Activated T-cell treated with anti-CD3 and anti-CD28 coated beads, Interleukin-2, amount 50 U/mL, for 4 hours (primary cell): ENCODE measurements around the gene GOLGA3. TPM values are rescaled to one million over a fixed set of nuclear protein-coding genes. Genes with fewer than 3 reads are reported as not detected.
"Not testable (repeated sequence)": the region's sequence is repeated elsewhere in the genome, so short reads cannot be mapped to it uniquely, and the experiment has no call there.

ENCODE experiments used
- ATAC-seq, 2 donors: fragments of 200-7000 bp; cut with Tn5 transposase; one replicate each; pipeline ENCODE4 v1.10.0; 2021
- DNase-seq: peaks from one replicate; pipeline ENCODE4 v3.0.0-alpha.2; 2020
- H3K27me3 Mint-ChIP-seq: one replicate; pipeline ENCODE4 v1.8.0; 2021; ENCODE audit warnings: low read depth, mixed read lengths
- H3K36me3 Mint-ChIP-seq: one replicate; pipeline ENCODE4 v1.8.0; 2022; ENCODE audit warnings: mixed read lengths; ENCODE audit not compliant: insufficient read depth
- H3K4me1 Mint-ChIP-seq: one replicate; pipeline ENCODE4 v1.8.0; 2021; ENCODE audit warnings: low read depth, mixed read lengths
- H3K4me3 Mint-ChIP-seq: one replicate; pipeline ENCODE4 v1.8.0; 2021; ENCODE audit warnings: mild to moderate bottlenecking, moderate library complexity, mixed read lengths
- H3K9me3 Mint-ChIP-seq: one replicate; pipeline ENCODE4 v1.8.0; 2021; ENCODE audit warnings: mixed read lengths
- total RNA-seq, 3 donors: library from RNA; stranded (reverse); gene quantifications; one replicate each; pipeline ENCODE4 v1.2.1, GENCODE V29; 2021

Gene GOLGA3
- total RNA-seq, 3 donors from 2014 or later, result 74.6 to 86.9 (median 75.9) TPM

- DNase-seq (no peak), ATAC-seq (peak; percentile 48 to 58)
- Mint-ChIP-seq H3K27me3 (no peaks in the 10 kb centered on the region), H3K36me3 (peaks cover 38% of the 10 kb centered on the region), H3K4me1 (no peaks in the 10 kb centered on the region), H3K4me3 (no peak overlapping the region), H3K9me3 (no peaks in the 10 kb centered on the region)
Measured at GRCh38 chr12:132788375-132789098, 40.1 kb downstream of the GOLGA3 start.

DNA sequence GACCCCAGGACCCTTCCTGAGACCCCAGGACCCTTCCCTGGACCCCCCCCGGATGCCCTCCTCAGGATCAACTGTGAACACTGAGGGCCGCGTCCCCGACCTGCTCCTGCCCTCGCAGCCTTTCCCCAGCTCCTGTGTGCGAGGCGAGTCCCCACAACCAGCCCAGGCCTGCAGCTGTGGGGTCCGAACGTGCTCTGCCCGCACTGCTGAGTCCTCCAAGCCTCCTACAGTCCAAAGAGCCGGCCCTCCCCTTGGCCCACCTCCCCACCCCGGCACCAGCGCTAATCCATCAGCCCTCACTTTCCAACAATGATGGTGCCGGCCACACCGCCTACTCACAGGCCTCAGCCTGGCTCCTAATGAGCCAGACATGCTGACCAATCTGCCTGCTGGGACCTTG lies 40.8 kb downstream of the GOLGA3 start:
- ATAC-seq (no peak), DNase-seq (no peak)
- H3K36me3 Mint-ChIP-seq, result peaks cover 38% of the 10 kb centered on the region
- no peaks in the 10 kb centered on the region for H3K4me1 Mint-ChIP-seq
- H3K4me3 Mint-ChIP-seq, result no peak overlapping the region
- H3K9me3 Mint-ChIP-seq, result no peaks in the 10 kb centered on the region
- H3K27me3 Mint-ChIP-seq, result no peaks in the 10 kb centered on the region

GRCh38 chr12:132786192-132786591 lies 42.5 kb downstream of the GOLGA3 start:
- Mint-ChIP-seq H3K4me1 (no peaks in the 10 kb centered on the region), H3K9me3 (no peaks in the 10 kb centered on the region), H3K27me3 (no peaks in the 10 kb centered on the region), H3K4me3 (no peak overlapping the region), H3K36me3 (peaks cover 44% of the 10 kb centered on the region)
- ATAC-seq (no peak), DNase-seq (no peak)

GRCh38 chr12:132784580-132784979 lies 44.1 kb downstream of the GOLGA3 start:
- no peak overlapping the region for H3K4me3 Mint-ChIP-seq
- peaks cover 57% of the 10 kb centered on the region for H3K36me3 Mint-ChIP-seq
- no peaks in the 10 kb centered on the region for H3K4me1 Mint-ChIP-seq
- ATAC-seq (no peak), DNase-seq (no peak)
- H3K27me3 Mint-ChIP-seq, result no peaks in the 10 kb centered on the region
- H3K9me3 Mint-ChIP-seq, result no peaks in the 10 kb centered on the region

DNA sequence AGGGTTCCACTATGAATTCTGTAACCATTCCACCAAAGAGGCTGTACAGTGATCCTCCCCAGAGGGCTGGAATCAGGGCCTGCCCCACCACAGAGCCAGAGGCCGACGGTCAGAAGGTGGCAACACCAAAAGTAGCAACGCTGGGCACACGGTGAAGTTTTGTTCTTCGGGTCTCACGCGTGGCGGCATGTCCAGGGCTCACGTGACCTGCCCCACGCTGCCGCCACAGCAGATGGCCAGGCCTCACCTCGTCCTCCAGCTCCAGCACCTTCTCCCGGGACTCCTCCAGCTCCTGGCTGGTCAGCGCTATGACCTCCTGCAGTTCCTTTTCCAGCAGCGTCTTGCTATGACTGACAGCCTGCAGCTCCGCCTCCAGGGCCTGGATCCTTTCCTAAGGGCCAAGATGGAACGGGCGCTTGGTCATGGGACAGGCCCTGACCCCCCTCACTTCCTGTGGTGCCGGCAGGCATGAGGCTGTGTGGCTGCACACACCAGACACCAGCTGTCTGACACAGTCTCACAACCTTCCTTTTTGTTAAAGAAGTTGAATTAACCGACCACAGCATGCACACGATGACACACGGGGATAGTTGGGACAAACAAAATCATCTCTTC lies 44.6 kb downstream of the GOLGA3 start:
- H3K4me3 Mint-ChIP-seq, result no peak overlapping the region

GRCh38 chr12:132781938-132782337 lies 46.7 kb downstream of the GOLGA3 start:
- H3K4me1 Mint-ChIP-seq, result no peaks in the 10 kb centered on the region
- H3K4me3 Mint-ChIP-seq, result no peak overlapping the region
- ATAC-seq (no peak), DNase-seq (no peak)
- H3K9me3 Mint-ChIP-seq, result no peaks in the 10 kb centered on the region
- no peaks in the 10 kb centered on the region for H3K27me3 Mint-ChIP-seq
- H3K36me3 Mint-ChIP-seq, result peaks cover 45% of the 10 kb centered on the region

More for the DNA sequence above, 44.6 kb downstream of the GOLGA3 start:
- Mint-ChIP-seq H3K36me3 (peaks cover 55% of the 10 kb centered on the region), H3K27me3 (no peaks in the 10 kb centered on the region), H3K9me3 (no peaks in the 10 kb centered on the region), H3K4me1 (no peaks in the 10 kb centered on the region)
- ATAC-seq, result no peak
- DNase-seq, result no peak

DNA sequence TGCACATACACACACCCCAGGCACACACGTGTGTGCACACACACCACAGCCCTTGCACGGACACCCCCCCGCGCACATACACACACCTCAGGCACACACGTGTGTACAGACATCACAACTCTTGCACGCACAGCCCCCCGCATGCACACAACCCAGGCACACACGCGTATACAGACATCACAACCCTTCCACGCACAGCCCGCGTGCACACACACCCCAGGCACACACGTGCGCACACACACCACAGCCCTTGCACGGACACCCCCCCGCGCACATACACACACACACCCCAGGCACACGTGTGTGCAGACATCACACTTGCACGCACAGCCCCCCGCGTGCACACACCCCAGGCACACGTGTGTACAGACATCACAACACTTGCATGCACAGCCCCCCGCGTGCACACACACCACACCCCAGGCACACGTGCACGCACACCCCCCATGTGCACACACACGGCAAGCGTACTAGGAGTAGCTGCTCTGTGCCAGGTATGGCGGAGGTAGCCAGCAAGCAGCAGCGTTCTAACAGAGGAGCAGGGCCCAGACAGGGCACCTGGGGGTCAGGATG lies 48.8 kb downstream of the GOLGA3 start:
- no peaks in the 10 kb centered on the region for H3K4me1 Mint-ChIP-seq
- no peak for ATAC-seq
- H3K9me3 Mint-ChIP-seq, result no peaks in the 10 kb centered on the region
- no peak for DNase-seq
- no peak overlapping the region for H3K4me3 Mint-ChIP-seq
- H3K27me3 Mint-ChIP-seq, result no peaks in the 10 kb centered on the region
- H3K36me3 Mint-ChIP-seq, result peaks cover 42% of the 10 kb centered on the region

DNA sequence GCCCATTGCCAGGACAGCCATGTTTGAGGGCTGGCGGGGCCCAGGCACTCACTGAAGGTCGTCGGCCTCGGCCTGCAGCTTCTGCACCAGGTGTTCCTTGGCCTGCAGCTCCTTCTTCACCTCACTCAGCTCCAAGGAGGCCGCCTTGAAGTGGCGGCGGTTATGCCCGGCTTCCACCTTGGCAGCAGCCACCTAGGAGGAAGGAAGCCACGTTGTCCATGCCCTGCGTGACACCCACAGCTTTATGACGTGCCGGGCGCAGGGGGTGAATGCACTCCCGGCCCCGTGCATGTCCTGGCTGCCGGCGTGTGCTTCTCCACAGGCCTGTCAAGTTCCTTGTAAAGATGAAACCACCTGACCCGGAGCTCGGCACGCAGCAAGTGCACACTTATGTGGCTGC lies 51.1 kb downstream of the GOLGA3 start:
- no peak overlapping the region for H3K4me3 Mint-ChIP-seq
- DNase-seq (no peak), ATAC-seq (no peak)
- H3K36me3 Mint-ChIP-seq, result peaks cover 45% of the 10 kb centered on the region
- no peaks in the 10 kb centered on the region for H3K27me3 Mint-ChIP-seq
- H3K4me1 Mint-ChIP-seq, result peaks cover 11% of the 10 kb centered on the region
- H3K9me3 Mint-ChIP-seq, result no peaks in the 10 kb centered on the region

- peaks cover 13% of the 10 kb centered on the region for H3K4me1 Mint-ChIP-seq
- DNase-seq (no peak), ATAC-seq (no peak)
- peaks cover 45% of the 10 kb centered on the region for H3K36me3 Mint-ChIP-seq
- no peak overlapping the region for H3K4me3 Mint-ChIP-seq
- H3K9me3 Mint-ChIP-seq, result no peaks in the 10 kb centered on the region
- H3K27me3 Mint-ChIP-seq, result no peaks in the 10 kb centered on the region
Measured at GRCh38 chr12:132776816-132777568, 51.7 kb downstream of the GOLGA3 start.

- H3K4me3 Mint-ChIP-seq, H3K27me3 Mint-ChIP-seq, ATAC-seq, DNase-seq, H3K9me3 Mint-ChIP-seq: not testable (repeated sequence)
- Mint-ChIP-seq H3K4me1 (peaks cover 20% of the 10 kb centered on the region), H3K36me3 (peaks cover 39% of the 10 kb centered on the region)
Measured at GRCh38 chr12:132776230-132776625, 52.4 kb downstream of the GOLGA3 start.

- Mint-ChIP-seq H3K9me3 (no peaks in the 10 kb centered on the region), H3K36me3 (peaks cover 36% of the 10 kb centered on the region), H3K27me3 (no peaks in the 10 kb centered on the region), H3K4me1 (peaks cover 23% of the 10 kb centered on the region), H3K4me3 (no peak overlapping the region)
- DNase-seq (no peak), ATAC-seq (no peak)
Measured at GRCh38 chr12:132775502-132776229, 53.0 kb downstream of the GOLGA3 start.

- H3K4me3 Mint-ChIP-seq, result no peak overlapping the region
- H3K9me3 Mint-ChIP-seq, result no peaks in the 10 kb centered on the region
- DNase-seq, result no peak
- no peak for ATAC-seq
- H3K4me1 Mint-ChIP-seq, result peaks cover 27% of the 10 kb centered on the region
- H3K27me3 Mint-ChIP-seq, result no peaks in the 10 kb centered on the region
- peaks cover 28% of the 10 kb centered on the region for H3K36me3 Mint-ChIP-seq
Measured at GRCh38 chr12:132774646-132775275, 53.9 kb downstream of the GOLGA3 start.

DNA sequence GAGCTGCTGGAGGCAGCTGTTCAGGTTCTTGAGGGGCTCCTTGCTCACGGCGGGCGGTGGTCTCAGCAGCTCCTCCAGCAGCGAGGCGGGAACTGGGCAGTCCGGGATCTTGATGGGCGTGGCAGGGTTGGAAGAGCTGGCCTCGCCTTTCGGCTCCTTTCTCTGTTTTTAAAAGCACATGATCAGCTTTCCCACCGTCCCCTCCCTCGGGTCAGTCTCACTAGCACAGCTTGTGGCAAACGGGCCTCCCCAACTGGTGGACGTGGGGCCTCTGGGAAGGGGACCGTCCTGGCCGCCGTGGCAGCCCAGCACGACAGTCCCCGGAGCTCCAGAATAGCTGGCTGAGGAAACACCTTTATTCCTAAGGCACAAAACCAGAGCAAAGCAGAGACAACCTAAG lies 54.5 kb downstream of the GOLGA3 start:
- Mint-ChIP-seq H3K9me3 (no peaks in the 10 kb centered on the region), H3K36me3 (peaks cover 24% of the 10 kb centered on the region), H3K4me1 (peaks cover 31% of the 10 kb centered on the region), H3K4me3 (no peak overlapping the region), H3K27me3 (no peaks in the 10 kb centered on the region)
- ATAC-seq (no peak), DNase-seq (no peak)
